ENCODE results near the gene MAP1B.

The MAP1B gene

GRCh38 chr5:72208324-72208926 is 101.2 kb downstream of the MAP1B start:
- TF ChIP-seq CTCF (IDR thresholded peaks at IDR 0.05; ENCODE audit: low read depth, low read length), result no peak
- Histone ChIP-seq H3K4me1 (peaks cover 16% of the 10 kb centered on the region), H3K4me3 (ENCODE audit: low read depth, low read length) (no peak overlapping the region), H3K36me3 (peaks cover 61% of the 10 kb centered on the region), H3K9me3 (no peaks in the 10 kb centered on the region), H3K27me3 (no peaks in the 10 kb centered on the region)
- no peak for DNase-seq

GRCh38 chr5:72209147-72210115 is 102.2 kb downstream of the MAP1B start:
- H3K27me3 ChIP-seq, result no peaks in the 10 kb centered on the region
- H3K4me1 ChIP-seq, result peaks cover 16% of the 10 kb centered on the region
- TF ChIP-seq CTCF (IDR thresholded peaks at IDR 0.05; ENCODE audit: low read depth, low read length), result no peak
- peaks cover 51% of the 10 kb centered on the region for H3K36me3 ChIP-seq
- peak; percentile 66 for DNase-seq
- no peaks in the 10 kb centered on the region for H3K9me3 ChIP-seq
- H3K4me3 ChIP-seq (ENCODE audit: low read depth, low read length), result no peak overlapping the region

GRCh38 chr5:72210888-72211678 is 103.8 kb downstream of the MAP1B start:
- Histone ChIP-seq H3K36me3 (peaks cover 34% of the 10 kb centered on the region), H3K27me3 (no peaks in the 10 kb centered on the region), H3K4me3 (ENCODE audit: low read depth, low read length) (no peak overlapping the region), H3K9me3 (no peaks in the 10 kb centered on the region), H3K4me1 (peaks cover 16% of the 10 kb centered on the region)
- DNase-seq, result peak; percentile 36
- no peak for TF ChIP-seq CTCF (IDR thresholded peaks at IDR 0.05; ENCODE audit: low read depth, low read length)

- DNase-seq, result no peak
- TF ChIP-seq CTCF (IDR thresholded peaks at IDR 0.05; ENCODE audit: low read depth, low read length), result no peak
- H3K4me1 ChIP-seq, result peaks cover 16% of the 10 kb centered on the region
- H3K9me3 ChIP-seq, result no peaks in the 10 kb centered on the region
- peaks cover 29% of the 10 kb centered on the region for H3K36me3 ChIP-seq
- no peak overlapping the region for H3K4me3 ChIP-seq (ENCODE audit: low read depth, low read length)
- no peaks in the 10 kb centered on the region for H3K27me3 ChIP-seq
Observed at GRCh38 chr5:72212171-72212570, 104.9 kb downstream of the MAP1B start.

- TF ChIP-seq CTCF (IDR thresholded peaks at IDR 0.05; ENCODE audit: low read depth, low read length), result no peak
- Histone ChIP-seq H3K9me3 (no peaks in the 10 kb centered on the region), H3K4me1 (peaks cover 16% of the 10 kb centered on the region), H3K36me3 (peaks cover 26% of the 10 kb centered on the region), H3K4me3 (ENCODE audit: low read depth, low read length) (no peak overlapping the region), H3K27me3 (no peaks in the 10 kb centered on the region)
- no peak for DNase-seq
Observed at GRCh38 chr5:72213482-72213881, 106.2 kb downstream of the MAP1B start.
